HepG2 (cell line): Measurements from ENCODE around the gene VPS9D1. TPM values are rescaled to one million over a fixed set of nuclear protein-coding genes. Genes with fewer than 3 reads are reported as not detected.

ENCODE experiments used
- ARNT ChIP-seq: fragments of 450-650 bp; IDR thresholded peaks from 2 replicates; pipeline ENCODE4 v1.6.1; 2017
- DZIP1 ChIP-seq: sonication (generic); formaldehyde crosslinking; IDR thresholded peaks from 2 replicates; pipeline ENCODE4 v1.5.0; 2020; ENCODE audit warnings: mild to moderate bottlenecking, missing genetic modification reagents
- GZF1 ChIP-seq: sonication (generic); formaldehyde crosslinking; IDR thresholded peaks from 2 replicates; pipeline ENCODE4 v1.5.1; 2020; ENCODE audit warnings: mild to moderate bottlenecking, missing genetic modification reagents
- HBP1 ChIP-seq: IDR thresholded peaks from 2 replicates; pipeline ENCODE4 v1.6.1; 2016; ENCODE audit warnings: low read depth, control low read depth
- HCFC1 ChIP-seq: fragments of 150-350 bp; IDR thresholded peaks from 2 replicates; pipeline ENCODE4 v1.6.1; 2014; ENCODE audit warnings: low read depth, low read length
- KLF6 ChIP-seq: IDR thresholded peaks from 2 replicates; pipeline ENCODE4 v1.8.0; 2016; ENCODE audit warnings: missing biosample characterization, missing genetic modification reagents
- MIER3 ChIP-seq: IDR thresholded peaks from 2 replicates; pipeline ENCODE4 v1.6.1; 2016; ENCODE audit warnings: missing compliant biosample characterization, borderline replicate concordance
- NFKBIZ ChIP-seq: IDR thresholded peaks from 2 replicates; pipeline ENCODE4 v1.6.1; 2018; ENCODE audit warnings: missing genetic modification reagents, missing compliant biosample characterization
- POLR2G ChIP-seq: fragments of 200-400 bp; formaldehyde crosslinking; IDR thresholded peaks from 2 replicates; pipeline ENCODE4 v1.6.1; 2018; ENCODE audit warnings: mild to moderate bottlenecking, low read depth, low read length, moderate library complexity
- THYN1 ChIP-seq: sonication (generic); formaldehyde crosslinking; IDR thresholded peaks from 2 replicates; pipeline ENCODE4 v1.8.1; 2023; ENCODE audit warnings: low read depth, mild to moderate bottlenecking, moderate library complexity, missing genetic modification reagents, borderline replicate concordance
- ZFP91 ChIP-seq: sonication (generic); formaldehyde crosslinking; IDR thresholded peaks from 2 replicates; pipeline ENCODE4 v1.9.0; 2022; ENCODE audit warnings: missing genetic modification reagents, mild to moderate bottlenecking, borderline replicate concordance
- ZNF451 ChIP-seq: sonication (generic); formaldehyde crosslinking; IDR thresholded peaks from 2 replicates; pipeline ENCODE4 v1.5.0; 2020; ENCODE audit warnings: mild to moderate bottlenecking, missing genetic modification reagents
- polyA plus RNA-seq, 8 experiments: library from polyadenylated mRNA; depleted of rRNA in 3 of 8; stranded (reverse) in 7 of 8; unstranded in 1 of 8; fragments of >200 nt; fragmentation: Illumina TruSeq in 4 of 8; extraction: Trizol in 4 of 8; gene quantifications; 2 replicates each; pipeline versions ENCODE4 v1.2.1 to v1.2.3, GENCODE V29; 2011 to 2016; ENCODE audit warnings: low read depth in 4 of 8, missing spikeins in 1 of 8, mixed read lengths in 1 of 8; ENCODE audit not compliant: insufficient read depth in 1 of 8
- total RNA-seq, 5 experiments: library from RNA; depleted of rRNA; stranded (reverse); fragments of >200 nt; fragmentation: Illumina TruSeq; extraction: Trizol; gene quantifications; 2 replicates each; pipeline ENCODE4 v1.2.3, GENCODE V29; 2016; ENCODE audit warnings: low read depth in 1 of 5
- TF ChIP-seq, protein P1 (sequence below): sonication (generic); formaldehyde crosslinking; IDR thresholded peaks from 2 replicates; pipeline ENCODE4 v1.8.1; 2023; ENCODE audit warnings: missing genetic modification reagents, inconsistent platforms, borderline replicate concordance
- TF ChIP-seq, protein P2 (sequence below): sonication (generic); formaldehyde crosslinking; IDR thresholded peaks from 2 replicates; pipeline ENCODE4 v1.4.0; 2020; ENCODE audit warnings: missing genetic modification reagents, borderline replicate concordance

The VPS9D1 gene
- total and polyA plus RNA-seq, 2 of the 13 experiments (the other 11 are each of a cell fraction or from before 2014, with no cell fraction given) = 10.1 to 13.2 TPM

DNA sequence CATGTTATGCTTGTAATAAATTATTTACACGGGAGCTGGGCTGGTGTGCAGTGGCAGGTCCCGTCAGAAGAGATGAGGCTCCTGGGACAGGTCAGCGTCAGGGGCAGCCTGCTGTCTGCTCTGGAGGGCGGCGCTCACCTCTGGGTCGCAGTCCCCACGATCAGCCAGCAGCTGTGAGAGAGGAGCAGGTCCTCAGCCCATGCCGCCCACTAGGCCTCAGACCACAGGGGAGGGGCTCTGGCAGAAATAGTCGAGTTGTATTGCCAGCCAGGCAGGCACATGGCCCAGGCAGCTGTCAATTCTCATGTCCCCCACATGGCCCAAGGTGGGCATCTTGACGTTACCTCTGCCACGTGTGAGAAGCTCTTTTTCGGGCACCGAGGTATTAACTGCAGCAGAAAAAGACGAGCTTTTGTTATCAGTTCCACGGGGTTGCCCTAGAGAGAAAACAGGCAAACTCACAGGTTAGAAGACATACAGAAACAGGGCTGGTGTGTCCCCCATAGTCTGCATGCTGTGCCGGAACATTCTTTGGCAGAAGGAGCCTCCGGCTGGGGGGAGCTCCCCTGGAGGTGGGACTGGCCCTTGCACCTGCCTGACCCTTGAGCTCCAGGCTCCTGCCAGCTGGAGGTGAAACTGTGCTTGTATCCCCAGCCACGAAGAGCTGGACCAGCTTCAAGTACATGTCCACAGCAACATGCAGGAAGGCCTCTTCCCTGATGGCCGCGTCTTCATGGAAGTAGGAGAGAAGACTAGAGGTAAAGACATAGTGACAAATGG, 18.0 kb upstream of the VPS9D1 start (continued):
- TF ChIP-seq, protein P1, sequence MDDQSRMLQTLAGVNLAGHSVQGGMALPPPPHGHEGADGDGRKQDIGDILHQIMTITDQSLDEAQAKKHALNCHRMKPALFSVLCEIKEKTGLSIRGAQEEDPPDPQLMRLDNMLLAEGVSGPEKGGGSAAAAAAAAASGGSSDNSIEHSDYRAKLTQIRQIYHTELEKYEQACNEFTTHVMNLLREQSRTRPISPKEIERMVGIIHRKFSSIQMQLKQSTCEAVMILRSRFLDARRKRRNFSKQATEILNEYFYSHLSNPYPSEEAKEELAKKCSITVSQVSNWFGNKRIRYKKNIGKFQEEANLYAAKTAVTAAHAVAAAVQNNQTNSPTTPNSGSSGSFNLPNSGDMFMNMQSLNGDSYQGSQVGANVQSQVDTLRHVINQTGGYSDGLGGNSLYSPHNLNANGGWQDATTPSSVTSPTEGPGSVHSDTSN = no peak
- TF ChIP-seq HCFC1 (no peak), MIER3 (CRISPR knock-in tag) (no peak), KLF6 (CRISPR knock-in tag) (no peak), POLR2G (peak; percentile 23), ARNT (no peak), GZF1 (CRISPR knock-in tag) (no peak), NFKBIZ (CRISPR knock-in tag) (no peak), ZNF451 (CRISPR knock-in tag) (no peak), ZFP91 (CRISPR knock-in tag) (0 out of 2 replicates have a peak, but pooled peaks have one; percentile 19), THYN1 (no peak), DZIP1 (CRISPR knock-in tag) (no peak), HBP1 (CRISPR knock-in tag) (no peak)
- TF ChIP-seq, protein P2, sequence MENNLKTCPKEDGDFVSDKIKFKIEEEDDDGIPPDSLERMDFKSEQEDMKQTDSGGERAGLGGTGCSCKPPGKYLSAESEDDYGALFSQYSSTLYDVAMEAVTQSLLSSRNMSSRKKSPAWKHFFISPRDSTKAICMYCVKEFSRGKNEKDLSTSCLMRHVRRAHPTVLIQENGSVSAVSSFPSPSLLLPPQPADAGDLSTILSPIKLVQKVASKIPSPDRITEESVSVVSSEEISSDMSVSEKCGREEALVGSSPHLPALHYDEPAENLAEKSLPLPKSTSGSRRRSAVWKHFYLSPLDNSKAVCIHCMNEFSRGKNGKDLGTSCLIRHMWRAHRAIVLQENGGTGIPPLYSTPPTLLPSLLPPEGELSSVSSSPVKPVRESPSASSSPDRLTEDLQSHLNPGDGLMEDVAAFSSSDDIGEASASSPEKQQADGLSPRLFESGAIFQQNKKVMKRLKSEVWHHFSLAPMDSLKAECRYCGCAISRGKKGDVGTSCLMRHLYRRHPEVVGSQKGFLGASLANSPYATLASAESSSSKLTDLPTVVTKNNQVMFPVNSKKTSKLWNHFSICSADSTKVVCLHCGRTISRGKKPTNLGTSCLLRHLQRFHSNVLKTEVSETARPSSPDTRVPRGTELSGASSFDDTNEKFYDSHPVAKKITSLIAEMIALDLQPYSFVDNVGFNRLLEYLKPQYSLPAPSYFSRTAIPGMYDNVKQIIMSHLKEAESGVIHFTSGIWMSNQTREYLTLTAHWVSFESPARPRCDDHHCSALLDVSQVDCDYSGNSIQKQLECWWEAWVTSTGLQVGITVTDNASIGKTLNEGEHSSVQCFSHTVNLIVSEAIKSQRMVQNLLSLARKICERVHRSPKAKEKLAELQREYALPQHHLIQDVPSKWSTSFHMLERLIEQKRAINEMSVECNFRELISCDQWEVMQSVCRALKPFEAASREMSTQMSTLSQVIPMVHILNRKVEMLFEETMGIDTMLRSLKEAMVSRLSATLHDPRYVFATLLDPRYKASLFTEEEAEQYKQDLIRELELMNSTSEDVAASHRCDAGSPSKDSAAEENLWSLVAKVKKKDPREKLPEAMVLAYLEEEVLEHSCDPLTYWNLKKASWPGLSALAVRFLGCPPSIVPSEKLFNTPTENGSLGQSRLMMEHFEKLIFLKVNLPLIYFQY (CRISPR knock-in tag) = no peak
